Central memory CD4-positive, alpha-beta T cell (primary cell): ENCODE results near the gene SEL1L3.

Experiments used
- DNase-seq: peaks from one replicate; pipeline ENCODE4 v3.0.0; 2022

Gene SEL1L3

DNA sequence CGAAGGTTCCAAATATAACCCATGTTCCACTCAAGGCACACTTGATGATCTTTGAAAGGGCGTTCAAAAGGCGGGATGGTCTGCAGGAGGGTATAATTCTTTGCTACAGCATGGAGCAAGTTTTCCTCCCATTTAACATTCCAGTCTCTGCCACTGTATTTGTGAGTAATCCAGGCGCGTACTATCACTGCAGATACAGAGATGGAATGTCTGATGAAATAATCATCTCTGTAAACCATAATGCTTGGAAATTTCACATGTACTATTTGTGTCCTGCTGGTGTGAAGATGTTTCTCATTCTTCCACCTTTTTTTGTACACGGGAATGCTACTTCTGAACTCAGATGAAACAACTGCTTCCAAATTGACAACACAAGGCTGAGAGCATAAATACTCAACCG, 15.5 kb downstream of the SEL1L3 start:
- DNase-seq, result no peak

- no peak for DNase-seq
Observed at GRCh38 chr4:25845841-25846653, 16.7 kb downstream of the SEL1L3 start.

DNA sequence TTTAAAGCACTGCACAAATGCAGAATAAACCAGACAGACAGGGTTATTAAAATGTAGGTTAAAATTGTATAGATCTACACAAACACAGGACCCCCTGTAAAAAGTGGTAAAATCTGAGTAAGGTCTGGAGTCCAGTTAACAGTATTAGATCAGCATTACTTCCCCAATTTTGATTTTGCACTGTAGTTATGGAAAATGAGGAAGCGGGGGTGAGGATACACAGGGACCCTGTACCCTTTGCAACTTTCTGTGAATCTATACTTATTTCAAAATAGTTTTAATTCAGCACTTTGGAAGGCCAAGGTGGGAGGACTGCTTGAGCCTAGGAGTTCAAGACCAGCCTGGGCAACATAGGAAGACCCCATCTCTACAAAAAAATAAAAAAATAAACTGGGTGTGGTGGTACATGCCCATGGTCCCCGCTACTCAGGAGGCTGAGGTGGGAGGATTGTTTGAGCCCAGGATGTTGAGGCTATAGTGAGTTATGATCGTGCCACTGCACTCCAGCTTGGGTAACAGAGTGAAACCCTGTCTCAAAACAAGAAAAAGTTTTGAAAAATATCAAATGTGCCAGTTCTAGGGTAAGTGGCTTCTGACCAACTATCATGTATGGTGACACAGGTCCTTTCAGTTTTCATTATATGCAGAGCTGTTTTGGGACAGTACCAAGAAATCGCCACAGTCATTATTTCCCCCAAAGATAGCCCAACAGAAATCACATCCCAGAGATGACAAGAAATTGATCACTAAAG, 17.7 kb downstream of the SEL1L3 start:
- no peak for DNase-seq

DNA sequence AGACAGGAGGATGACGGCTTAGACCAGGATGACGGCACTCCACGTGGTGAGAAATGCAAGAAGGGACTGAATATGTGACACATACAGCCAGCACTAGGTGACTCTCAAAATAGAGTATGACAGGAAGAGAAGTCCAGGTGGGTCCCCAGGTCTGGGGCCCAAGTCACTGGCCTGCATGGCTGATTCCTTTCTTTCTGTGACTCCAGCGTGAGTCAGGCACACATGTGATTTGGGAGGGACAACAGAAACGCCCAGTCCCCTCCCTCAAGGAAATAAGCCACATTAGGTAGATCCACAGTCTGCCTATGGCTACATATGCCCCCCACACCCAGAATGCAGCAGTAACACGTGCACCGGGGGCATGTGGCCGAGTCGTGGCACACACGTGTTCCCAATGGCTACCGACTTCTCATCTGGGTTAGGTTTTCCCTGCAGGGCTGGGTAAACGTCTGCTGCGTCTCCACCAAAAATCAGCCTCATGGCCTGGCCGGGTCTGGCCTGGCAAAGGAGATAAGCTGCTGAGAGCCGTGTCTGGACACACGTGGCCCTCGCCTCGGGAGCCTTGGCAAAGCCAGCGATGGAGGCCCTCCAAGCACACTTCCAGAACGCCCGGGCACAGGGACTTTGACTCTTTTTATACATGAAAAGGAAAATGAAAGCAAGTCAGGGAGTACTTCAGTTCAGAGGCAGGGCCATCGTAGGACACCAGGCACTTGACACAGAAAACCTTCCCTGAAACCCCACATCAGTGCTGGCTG, 19.3 kb downstream of the SEL1L3 start:
- no peak for DNase-seq

- peak; percentile 35 for DNase-seq
Observed at GRCh38 chr4:25842229-25842845, 20.5 kb downstream of the SEL1L3 start.

- no peak for DNase-seq
Observed at GRCh38 chr4:25839687-25840086, 23.1 kb downstream of the SEL1L3 start.

GRCh38 chr4:25839233-25839632, 23.6 kb downstream of the SEL1L3 start:
- DNase-seq, result no peak

DNA sequence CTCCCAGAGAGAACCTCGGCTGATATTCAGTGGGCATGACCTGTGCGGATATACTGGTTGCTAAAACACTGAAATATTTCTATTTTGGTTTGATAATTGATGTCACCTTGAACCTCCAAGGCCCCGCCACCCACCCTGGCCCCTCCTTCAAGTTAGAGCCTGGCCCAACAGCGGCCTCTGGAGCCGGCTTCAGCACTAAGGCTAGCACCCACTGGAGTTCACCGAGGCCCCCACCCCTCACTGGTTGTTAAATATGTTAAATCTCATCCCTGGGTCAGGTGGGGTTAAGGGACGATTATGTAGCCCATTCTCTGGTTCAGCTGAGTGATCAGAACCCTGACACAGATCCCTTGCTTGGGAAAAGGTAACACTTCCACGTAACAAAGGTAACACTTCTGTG, 24.3 kb downstream of the SEL1L3 start:
- DNase-seq, result no peak

DNA sequence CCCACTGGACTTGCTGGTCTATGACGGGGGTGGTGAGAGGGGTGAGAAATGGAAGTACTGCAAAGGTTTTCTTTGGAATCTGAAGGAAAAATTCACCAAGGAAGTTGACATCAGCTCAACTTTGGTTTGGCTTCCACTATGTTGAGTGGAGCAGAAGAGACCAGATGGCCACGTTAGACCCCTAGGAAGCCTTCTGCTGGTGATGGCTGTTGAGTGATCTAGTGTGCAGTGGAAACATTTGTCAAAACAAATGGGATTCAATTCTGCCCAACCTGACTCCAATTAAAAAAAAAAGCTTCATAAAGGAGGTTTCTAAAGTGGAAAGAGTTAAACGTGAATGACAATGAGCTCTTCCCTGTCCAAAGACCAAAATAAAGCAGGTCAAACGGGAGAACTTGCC, 25.7 kb downstream of the SEL1L3 start:
- DNase-seq, result no peak

DNA sequence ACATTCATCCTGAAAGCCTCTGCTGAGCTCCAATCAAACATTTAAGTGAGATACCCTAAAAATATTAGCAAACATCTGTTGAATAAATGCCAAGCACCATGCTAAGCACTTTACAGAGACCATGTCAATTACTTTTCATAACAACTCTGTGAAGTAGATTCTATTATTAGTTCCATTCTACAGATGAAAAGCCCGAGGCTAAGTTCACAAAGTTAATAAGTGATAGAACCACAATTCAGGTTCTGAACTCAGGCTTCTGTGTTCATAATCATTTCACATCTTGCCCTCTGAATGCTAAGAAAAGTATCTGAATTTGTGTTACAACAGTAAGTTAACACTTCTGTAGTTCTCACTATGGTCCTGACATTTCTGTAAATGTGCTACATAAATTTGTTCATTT, 27.4 kb downstream of the SEL1L3 start:
- DNase-seq, result no peak

GRCh38 chr4:25834411-25835107, 28.2 kb downstream of the SEL1L3 start:
- DNase-seq, result no peak

DNA sequence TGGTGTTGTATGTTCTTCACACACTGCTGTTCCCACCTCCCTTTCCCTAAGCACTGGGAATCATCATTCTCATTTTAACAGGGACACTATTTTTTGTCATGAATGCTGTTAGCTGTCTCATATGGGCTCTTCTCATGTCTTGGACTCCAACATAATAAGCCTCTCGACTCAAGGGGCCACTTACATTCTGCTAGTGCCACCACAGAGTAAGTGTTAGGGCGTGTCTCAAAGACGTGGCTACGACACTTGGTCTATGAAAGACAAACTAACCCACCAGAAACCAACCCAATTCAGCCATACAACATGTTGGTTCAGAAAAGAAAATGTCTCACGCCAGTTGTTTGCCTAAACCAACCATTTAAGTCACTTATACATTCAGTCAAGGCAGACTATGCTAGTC, 32.2 kb downstream of the SEL1L3 start:
- DNase-seq, result no peak

GRCh38 chr4:25827897-25828296, 34.9 kb downstream of the SEL1L3 start:
- no peak for DNase-seq

GRCh38 chr4:25827373-25827772, 35.4 kb downstream of the SEL1L3 start:
- no peak for DNase-seq

DNA sequence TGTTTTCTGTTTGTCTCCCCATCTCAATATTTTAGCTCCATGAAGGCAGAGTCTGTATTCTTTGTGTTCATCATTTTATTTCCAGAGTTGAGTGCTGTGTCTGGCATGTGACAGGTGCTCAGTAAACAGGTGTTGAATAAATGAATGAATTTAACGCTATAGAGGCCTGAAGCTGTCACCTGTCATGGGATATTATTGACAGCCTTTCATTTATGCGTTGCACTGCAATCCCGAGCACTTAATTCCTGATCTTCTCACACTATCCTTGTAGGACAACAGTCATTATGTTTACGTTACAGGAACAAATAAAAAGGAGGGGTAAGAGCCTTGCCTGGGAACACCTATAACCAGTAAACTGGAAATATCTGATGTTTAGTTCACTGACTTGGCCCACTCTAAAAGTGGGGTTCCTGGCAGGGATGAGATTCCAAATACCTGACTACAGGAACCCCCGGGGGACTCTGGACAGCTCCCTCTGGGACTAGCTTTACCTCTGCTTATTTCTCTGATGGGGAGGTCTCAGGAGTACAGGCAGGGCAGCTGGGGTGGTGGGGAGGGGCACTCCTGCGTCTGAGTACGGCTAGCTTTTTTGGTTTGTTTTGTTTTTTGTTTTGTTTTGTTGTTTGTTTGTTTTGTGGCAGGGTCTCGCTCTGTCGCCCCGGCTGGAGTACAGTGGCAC, 36.6 kb downstream of the SEL1L3 start:
- DNase-seq, result no peak

DNA sequence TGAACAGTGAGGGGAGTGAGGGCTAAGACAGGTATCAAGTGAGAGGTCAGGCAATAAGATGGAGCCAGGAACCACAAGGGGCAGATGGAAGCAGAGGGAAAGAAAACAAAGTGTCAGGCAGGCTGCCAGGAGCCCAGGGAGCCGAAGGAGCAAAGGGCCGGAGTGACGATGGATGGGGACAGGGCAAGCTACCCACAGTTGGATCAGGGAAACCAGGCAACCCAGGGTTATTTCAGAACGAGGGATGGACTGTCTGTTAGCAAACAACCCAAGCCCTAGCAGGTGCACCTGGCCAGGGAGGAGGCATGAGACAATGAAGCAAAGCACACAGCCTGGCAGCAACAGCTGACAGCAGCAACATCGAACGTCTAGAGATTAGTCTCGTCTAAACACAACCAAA, 39.2 kb downstream of the SEL1L3 start:
- DNase-seq, result no peak

DNA sequence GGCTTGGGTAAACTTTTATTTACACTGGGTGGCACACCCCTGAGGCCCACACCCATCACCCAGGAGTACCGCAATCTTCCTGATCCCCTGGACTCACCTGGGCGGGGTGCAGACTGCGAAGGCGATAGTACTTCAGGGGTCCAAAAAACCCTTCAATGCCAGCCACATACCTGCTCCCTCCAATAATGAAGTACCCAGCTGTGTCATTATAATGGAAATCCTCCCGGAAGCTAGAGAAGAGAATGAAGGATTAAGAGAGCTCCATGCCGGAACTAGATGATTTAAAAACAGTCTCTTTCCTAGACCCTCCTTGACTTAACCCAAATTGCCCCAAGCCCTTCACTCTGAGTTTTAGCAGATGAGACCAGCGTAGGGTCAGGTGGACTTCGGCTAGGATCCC, 40.9 kb downstream of the SEL1L3 start:
- DNase-seq, result no peak

DNA sequence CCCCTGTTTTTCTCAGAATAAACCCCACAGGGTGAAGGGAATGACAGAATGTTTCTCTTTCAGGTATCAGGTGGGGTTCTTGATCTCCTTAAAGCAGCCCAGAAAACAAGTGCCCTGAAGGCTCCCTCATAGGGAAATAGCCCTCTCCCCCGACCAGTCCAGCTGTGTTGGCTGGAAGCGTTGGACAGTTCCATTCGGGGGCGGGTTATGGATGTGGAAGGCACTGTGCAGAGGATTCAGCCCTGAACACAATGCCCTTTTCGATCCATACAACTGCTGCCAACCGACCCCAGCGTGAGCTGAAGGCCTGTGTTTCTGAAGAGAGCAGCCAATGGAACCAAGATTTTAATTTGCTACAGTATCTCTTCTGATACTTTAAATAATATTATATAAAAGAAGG, 41.5 kb downstream of the SEL1L3 start:
- DNase-seq, result no peak

DNA sequence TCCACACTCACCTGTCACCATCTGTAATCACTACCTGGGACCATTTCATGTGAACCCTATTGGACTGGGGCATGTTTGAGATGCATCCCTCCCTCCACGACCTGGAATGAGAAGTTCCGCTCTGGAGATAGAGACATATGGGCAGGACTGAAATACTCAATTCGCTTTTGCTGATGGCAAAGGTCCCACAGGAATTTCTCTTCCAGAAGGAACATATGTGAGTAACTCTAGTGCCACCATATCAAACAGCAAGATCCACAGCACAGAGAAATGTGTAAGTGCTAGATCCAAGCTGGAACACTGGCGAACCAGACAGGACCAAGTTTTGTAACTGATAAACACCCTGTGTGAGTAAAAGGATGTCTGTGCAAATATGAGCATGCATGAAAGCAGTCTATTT, 43.9 kb downstream of the SEL1L3 start:
- no peak for DNase-seq

GRCh38 chr4:25818371-25818871, 44.4 kb downstream of the SEL1L3 start:
- DNase-seq, result no peak

- no peak for DNase-seq
Observed at GRCh38 chr4:25817059-25817681, 45.6 kb downstream of the SEL1L3 start.
